H4 (cell line): Measurements from ENCODE around the gene RASA4B. TPM values are rescaled to one million over a fixed set of nuclear protein-coding genes. Genes with fewer than 3 reads are reported as not detected.
"Not testable (repeated sequence)": the region's sequence is repeated elsewhere in the genome, so short reads cannot be mapped to it uniquely, and the experiment has no call there.

Experiments used
- DNase-seq: peaks from one replicate; pipeline ENCODE4 v3.0.0-alpha.2; 2015; ENCODE audit warnings: low spot score
- total RNA-seq: library from RNA; depleted of rRNA; stranded (reverse); fragments of >200 nt; shearing (Covaris generic); gene quantifications from 2 replicates; pipeline ENCODE4 v1.2.3, GENCODE V29; 2014

Gene RASA4B
- total RNA-seq, 1 experiment from 2014 or later = 0.83 TPM

- DNase-seq = not testable (repeated sequence)
Observed at GRCh38 chr7:102474116-102474515, 43.5 kb downstream of the RASA4B start.

GRCh38 chr7:102473271-102473991 lies 44.1 kb downstream of the RASA4B start:
- DNase-seq = no peak

GRCh38 chr7:102472126-102473041 lies 45.2 kb downstream of the RASA4B start:
- DNase-seq = no peak

GRCh38 chr7:102471791-102472125 lies 45.8 kb downstream of the RASA4B start:
- DNase-seq = no peak

- DNase-seq = no peak
Observed at GRCh38 chr7:102469972-102470825, 47.4 kb downstream of the RASA4B start.

GRCh38 chr7:102469351-102469971 lies 48.1 kb downstream of the RASA4B start:
- DNase-seq = no peak

GRCh38 chr7:102468478-102469350 lies 48.9 kb downstream of the RASA4B start:
- no peak for DNase-seq

GRCh38 chr7:102467581-102468477 lies 49.7 kb downstream of the RASA4B start:
- DNase-seq = no peak

GRCh38 chr7:102466097-102466496 lies 51.5 kb downstream of the RASA4B start:
- DNase-seq = no peak

- DNase-seq = peak; percentile 89
Observed at GRCh38 chr7:102464577-102465280, 52.8 kb downstream of the RASA4B start, which contains the start of the genes ALKBH4 and LRWD1. Gene ALKBH4, minus strand, starts transcription at chr7:102464863. Its CDS starts 27 bp downstream, at chr7:102464836. Gene LRWD1, plus strand, starts transcription at chr7:102464984. Its CDS starts 97 bp downstream, at chr7:102465081.

- no peak for DNase-seq
Observed at GRCh38 chr7:102463841-102464576, 53.6 kb downstream of the RASA4B start.

- DNase-seq = no peak
Observed at GRCh38 chr7:102460467-102460866, 57.1 kb downstream of the RASA4B start.

- no peak for DNase-seq
Observed at GRCh38 chr7:102459221-102459844, 58.2 kb downstream of the RASA4B start.

GRCh38 chr7:102457352-102457924 lies 60.1 kb downstream of the RASA4B start:
- DNase-seq = no peak

- DNase-seq = peak; percentile 48
Observed at GRCh38 chr7:102456327-102456726, 61.2 kb downstream of the RASA4B start.

GRCh38 chr7:102455596-102455995 lies 62.0 kb downstream of the RASA4B start:
- no peak for DNase-seq

- not testable (repeated sequence) for DNase-seq
Observed at GRCh38 chr7:102454932-102455331, 62.6 kb downstream of the RASA4B start.
